ENCODE data around the gene BTRC.

DNA sequence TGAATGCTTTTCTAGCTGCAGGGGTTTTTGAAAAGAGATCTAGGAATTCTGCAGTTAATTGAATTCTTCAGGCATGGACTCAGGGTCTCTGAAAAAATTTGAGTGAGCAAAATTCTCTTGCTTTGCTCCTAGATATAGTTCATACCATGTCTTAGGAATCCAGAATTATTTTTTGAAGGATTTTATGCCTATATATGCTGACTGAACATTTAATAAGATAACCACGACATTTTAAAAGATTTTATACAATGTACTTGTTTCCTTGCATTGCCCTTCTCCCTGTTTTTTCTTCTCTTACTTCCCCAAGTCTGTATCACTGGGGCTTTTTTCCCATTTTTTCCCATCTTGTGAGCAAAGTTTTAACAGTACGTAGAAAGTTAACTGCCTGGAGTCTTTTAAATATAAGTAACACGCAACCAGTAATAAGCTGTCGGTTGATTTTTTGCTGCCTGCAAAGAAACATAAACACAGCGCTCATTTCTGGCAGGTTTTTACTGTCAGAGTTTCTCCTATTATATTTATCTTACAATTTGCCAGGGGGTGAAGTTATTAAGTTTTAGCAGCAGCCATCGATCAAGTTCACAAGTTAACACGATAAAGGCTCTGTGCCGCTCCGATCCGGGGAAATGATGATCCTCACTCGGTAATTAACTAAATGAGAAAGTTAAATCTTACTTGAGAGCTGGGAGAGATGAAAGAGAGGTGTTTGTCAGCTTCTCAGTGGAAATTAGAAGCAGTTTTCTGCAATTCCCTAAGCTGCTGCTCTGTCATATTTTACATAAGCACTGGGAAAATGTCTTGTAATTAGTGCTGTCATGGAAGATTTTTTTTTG, 153.1 kb downstream of the BTRC start:
- TF ChIP-seq, protein P1, sequence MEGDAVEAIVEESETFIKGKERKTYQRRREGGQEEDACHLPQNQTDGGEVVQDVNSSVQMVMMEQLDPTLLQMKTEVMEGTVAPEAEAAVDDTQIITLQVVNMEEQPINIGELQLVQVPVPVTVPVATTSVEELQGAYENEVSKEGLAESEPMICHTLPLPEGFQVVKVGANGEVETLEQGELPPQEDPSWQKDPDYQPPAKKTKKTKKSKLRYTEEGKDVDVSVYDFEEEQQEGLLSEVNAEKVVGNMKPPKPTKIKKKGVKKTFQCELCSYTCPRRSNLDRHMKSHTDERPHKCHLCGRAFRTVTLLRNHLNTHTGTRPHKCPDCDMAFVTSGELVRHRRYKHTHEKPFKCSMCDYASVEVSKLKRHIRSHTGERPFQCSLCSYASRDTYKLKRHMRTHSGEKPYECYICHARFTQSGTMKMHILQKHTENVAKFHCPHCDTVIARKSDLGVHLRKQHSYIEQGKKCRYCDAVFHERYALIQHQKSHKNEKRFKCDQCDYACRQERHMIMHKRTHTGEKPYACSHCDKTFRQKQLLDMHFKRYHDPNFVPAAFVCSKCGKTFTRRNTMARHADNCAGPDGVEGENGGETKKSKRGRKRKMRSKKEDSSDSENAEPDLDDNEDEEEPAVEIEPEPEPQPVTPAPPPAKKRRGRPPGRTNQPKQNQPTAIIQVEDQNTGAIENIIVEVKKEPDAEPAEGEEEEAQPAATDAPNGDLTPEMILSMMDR (IDR thresholded peaks at IDR 0.05): no peak
- TF ChIP-seq POLR2A (IDR thresholded peaks at IDR 0.05): no peak

All from prostate gland (tissue), 2 donors.